Measurements from ENCODE around the gene PEAR1. TPM values are rescaled to one million over a fixed set of nuclear protein-coding genes. Genes with fewer than 3 reads are reported as not detected.

The PEAR1 gene
- total RNA-seq, 1 experiment from 2014 or later: 11.9 TPM

DNA sequence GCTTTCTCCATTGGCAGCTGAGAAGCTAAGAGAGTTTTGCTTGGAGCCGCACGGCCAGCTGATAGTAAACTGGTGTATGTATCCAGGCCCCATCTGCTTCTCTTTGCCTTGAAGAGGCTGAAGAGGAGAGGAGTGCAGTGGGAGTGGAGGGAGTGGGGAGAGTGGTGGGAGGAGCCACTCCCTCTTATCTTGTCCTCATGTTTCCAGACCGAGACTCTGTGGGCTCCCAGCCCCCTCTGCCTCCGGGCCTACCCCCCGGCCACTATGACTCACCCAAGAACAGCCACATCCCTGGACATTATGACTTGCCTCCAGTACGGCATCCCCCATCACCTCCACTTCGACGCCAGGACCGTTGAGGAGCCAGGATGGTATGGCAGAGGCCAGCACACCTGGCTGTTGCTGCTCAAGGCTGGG lies 20.9 kb downstream of the PEAR1 start:
- Histone ChIP-seq H2AFZ (ENCODE audit: low read length) (no peak overlapping the region), H3K79me2 (ENCODE audit: low read length) (no peaks in the 10 kb centered on the region), H3K9me2 (replicated peaks; ENCODE audit: low read length) (no peaks in the 10 kb centered on the region), H3K36me3 (ENCODE audit: low read depth, low read length) (peaks cover 15% of the 10 kb centered on the region), H3K9me3 (ENCODE audit: low read length) (no peaks in the 10 kb centered on the region), H3K4me1 (ENCODE audit: insufficient read depth, low read length) (peaks cover 6% of the 10 kb centered on the region; the same call in 1 of the 2 replicates), H3K4me3 (ENCODE audit: low read length) (no peak overlapping the region), H3K27me3 (ENCODE audit: low read length) (no peaks in the 10 kb centered on the region), H3F3A (ENCODE audit: low read length, unreplicated experiment) (no peaks in the 10 kb centered on the region), H3K9ac (ENCODE audit: low read length) (no peak overlapping the region), H4K20me1 (ENCODE audit: low read length) (no peaks in the 10 kb centered on the region), H3K27ac (ENCODE audit: low read length) (no peak overlapping the region), H3K4me2 (ENCODE audit: low read length) (no peak overlapping the region)
- ChIA-PET POLR2A (ENCODE audit: unreplicated experiment) (no interaction called here), CTCF (no interaction called here)
- TF ChIP-seq EZH2phosphoT487 (IDR thresholded peaks at IDR 0.05; ENCODE audit: borderline replicate concordance, low read length) (no peak), EZH2 (IDR thresholded peaks at IDR 0.05; ENCODE audit: low read length, unreplicated experiment) (no peak)
- TF ChIP-seq, protein P1, sequence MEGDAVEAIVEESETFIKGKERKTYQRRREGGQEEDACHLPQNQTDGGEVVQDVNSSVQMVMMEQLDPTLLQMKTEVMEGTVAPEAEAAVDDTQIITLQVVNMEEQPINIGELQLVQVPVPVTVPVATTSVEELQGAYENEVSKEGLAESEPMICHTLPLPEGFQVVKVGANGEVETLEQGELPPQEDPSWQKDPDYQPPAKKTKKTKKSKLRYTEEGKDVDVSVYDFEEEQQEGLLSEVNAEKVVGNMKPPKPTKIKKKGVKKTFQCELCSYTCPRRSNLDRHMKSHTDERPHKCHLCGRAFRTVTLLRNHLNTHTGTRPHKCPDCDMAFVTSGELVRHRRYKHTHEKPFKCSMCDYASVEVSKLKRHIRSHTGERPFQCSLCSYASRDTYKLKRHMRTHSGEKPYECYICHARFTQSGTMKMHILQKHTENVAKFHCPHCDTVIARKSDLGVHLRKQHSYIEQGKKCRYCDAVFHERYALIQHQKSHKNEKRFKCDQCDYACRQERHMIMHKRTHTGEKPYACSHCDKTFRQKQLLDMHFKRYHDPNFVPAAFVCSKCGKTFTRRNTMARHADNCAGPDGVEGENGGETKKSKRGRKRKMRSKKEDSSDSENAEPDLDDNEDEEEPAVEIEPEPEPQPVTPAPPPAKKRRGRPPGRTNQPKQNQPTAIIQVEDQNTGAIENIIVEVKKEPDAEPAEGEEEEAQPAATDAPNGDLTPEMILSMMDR (conservative IDR thresholded peaks at IDR 0.05; ENCODE audit: low read depth, low read length): no peak
- ATAC-seq: no peak
- no peak for DNase-seq
- intact Hi-C loops (cut with micrococcal nuclease): no loop called here
- BruUV-seq (replicated peaks): no TSS peak

DNA sequence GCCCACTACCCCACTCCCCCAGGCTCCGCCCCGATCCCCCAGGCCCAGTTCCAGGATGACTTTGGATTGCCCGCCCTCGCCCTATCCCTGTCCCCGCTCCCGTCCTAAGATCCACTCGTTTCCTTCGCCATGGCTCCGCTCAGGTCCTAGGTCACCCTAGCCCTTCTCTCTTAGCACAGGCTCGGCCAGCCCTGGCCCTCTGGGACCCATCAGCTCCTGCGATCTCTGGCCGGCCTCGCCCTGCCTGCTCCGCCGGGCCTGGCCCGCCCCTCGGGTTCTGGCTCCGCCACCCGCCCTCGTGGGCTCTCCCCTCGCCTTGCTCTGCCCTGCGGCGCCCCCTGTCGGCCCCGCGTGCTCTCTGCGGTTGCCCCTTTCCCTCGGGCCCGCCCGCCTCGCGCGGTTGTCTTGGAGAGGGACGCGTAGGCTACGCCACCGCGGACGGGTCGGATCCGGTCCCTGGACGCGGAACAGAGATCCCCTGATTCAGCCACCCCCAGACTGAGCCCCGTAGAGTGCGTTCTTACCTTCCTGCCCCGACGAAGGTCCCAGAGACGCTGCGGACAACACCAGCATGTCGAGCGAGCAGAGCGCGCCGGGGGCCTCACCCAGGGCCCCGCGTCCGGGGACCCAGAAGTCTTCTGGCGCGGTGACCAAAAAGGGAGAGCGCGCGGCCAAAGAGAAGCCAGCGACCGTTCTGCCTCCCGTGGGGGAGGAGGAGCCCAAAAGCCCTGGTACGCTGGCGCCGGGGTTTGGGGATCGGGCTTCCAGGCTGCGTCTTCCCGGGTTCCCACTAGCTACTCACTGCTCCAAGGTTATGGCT lies 26.9 kb downstream of the PEAR1 start, which contains the start of gene LRRC71:
TSS of gene LRRC71 (plus strand) at position 400 of the 820 bp plus-strand sequence. CDS start at position 572, 172 bp downstream.
- H3K4me1 ChIP-seq (ENCODE audit: insufficient read depth, low read length): peaks cover 10% of the 10 kb centered on the region
- intact Hi-C loops (cut with micrococcal nuclease): no loop called here
- no peaks in the 10 kb centered on the region for H3K27me3 ChIP-seq (ENCODE audit: low read length)
- H3K9ac ChIP-seq (ENCODE audit: low read length): no peak within 1 kb of the TSS
- H3F3A ChIP-seq (ENCODE audit: low read length, unreplicated experiment): no peaks in the 10 kb centered on the region
- CTCF ChIA-PET: interaction anchor here (0.6 kb wide), 1 partner anchor 86 kb away, joined by 3 read pairs; no protein-coding TSS in a partner anchor
- no peak within 1 kb of the TSS for H3K27ac ChIP-seq (ENCODE audit: low read length)
- H3K9me3 ChIP-seq (ENCODE audit: low read length): no peaks in the 10 kb centered on the region
- no peak within 1 kb of the TSS for H2AFZ ChIP-seq (ENCODE audit: low read length)
- TF ChIP-seq, protein P1 (conservative IDR thresholded peaks at IDR 0.05; ENCODE audit: low read depth, low read length): peak; percentile 68
- no peak for TF ChIP-seq EZH2phosphoT487 (IDR thresholded peaks at IDR 0.05; ENCODE audit: borderline replicate concordance, low read length)
- POLR2A ChIA-PET (ENCODE audit: unreplicated experiment): interaction anchor here (0.7 kb wide), 1 partner anchor 12 kb away, joined by 3 read pairs; no protein-coding TSS in a partner anchor
- H3K36me3 ChIP-seq (ENCODE audit: low read depth, low read length): peaks cover 3% of the 10 kb centered on the region; the same call in 1 of the 2 replicates
- H3K9me2 ChIP-seq (replicated peaks; ENCODE audit: low read length): no peaks in the 10 kb centered on the region
- no peak within 1 kb of the TSS for H3K4me3 ChIP-seq (ENCODE audit: low read length)
- ATAC-seq: peak; percentile 52
- no TSS peak for BruUV-seq (replicated peaks)
- no peaks in the 10 kb centered on the region for H3K79me2 ChIP-seq (ENCODE audit: low read length)
- peak; percentile 46 for DNase-seq
- H3K4me2 ChIP-seq (ENCODE audit: low read length): no peak within 1 kb of the TSS
- no peaks in the 10 kb centered on the region for H4K20me1 ChIP-seq (ENCODE audit: low read length)

DNA sequence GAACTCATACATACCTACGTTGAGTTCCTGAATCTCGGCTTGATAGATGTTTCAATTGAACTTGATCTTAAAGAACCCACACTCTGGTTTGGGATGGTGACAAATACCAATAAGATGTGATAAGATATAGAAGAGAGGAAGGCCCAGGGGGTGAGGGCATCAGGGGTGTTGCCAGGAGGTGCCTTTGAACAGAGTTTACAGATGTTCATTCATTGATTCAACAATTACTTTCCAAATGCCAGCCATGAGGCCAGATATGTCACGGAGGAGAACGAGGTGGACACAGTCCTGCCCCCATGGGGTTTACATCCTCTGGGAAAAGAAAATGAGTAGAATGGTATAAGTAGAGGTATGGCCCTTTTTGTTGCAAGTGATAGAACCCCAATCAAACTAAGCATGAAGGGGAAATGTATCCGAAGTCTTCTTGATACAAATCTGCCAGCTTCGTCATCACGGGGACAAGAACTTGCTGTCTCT lies 27.6 kb downstream of the PEAR1 start:
- Histone ChIP-seq H3K27ac (ENCODE audit: low read length) (no peak overlapping the region), H3K9ac (ENCODE audit: low read length) (no peak overlapping the region), H3K27me3 (ENCODE audit: low read length) (no peaks in the 10 kb centered on the region), H3K4me3 (ENCODE audit: low read length) (no peak overlapping the region), H3K9me3 (ENCODE audit: low read length) (no peaks in the 10 kb centered on the region), H4K20me1 (ENCODE audit: low read length) (no peaks in the 10 kb centered on the region), H3K9me2 (replicated peaks; ENCODE audit: low read length) (no peaks in the 10 kb centered on the region), H3K4me2 (ENCODE audit: low read length) (no peak overlapping the region), H3K36me3 (ENCODE audit: low read depth, low read length) (peaks cover 3% of the 10 kb centered on the region; the same call in 1 of the 2 replicates), H3F3A (ENCODE audit: low read length, unreplicated experiment) (peaks cover 5% of the 10 kb centered on the region), H3K79me2 (ENCODE audit: low read length) (no peaks in the 10 kb centered on the region), H3K4me1 (ENCODE audit: insufficient read depth, low read length) (peaks cover 16% of the 10 kb centered on the region), H2AFZ (ENCODE audit: low read length) (no peak overlapping the region)
- TF ChIP-seq EZH2phosphoT487 (IDR thresholded peaks at IDR 0.05; ENCODE audit: borderline replicate concordance, low read length) (no peak), EZH2 (IDR thresholded peaks at IDR 0.05; ENCODE audit: low read length, unreplicated experiment) (no peak)
- TF ChIP-seq, protein P1 (conservative IDR thresholded peaks at IDR 0.05; ENCODE audit: low read depth, low read length): no peak
- ChIA-PET POLR2A (ENCODE audit: unreplicated experiment) (interaction anchor here (0.7 kb wide), 1 partner anchor 11 kb away, joined by 3 read pairs; no protein-coding TSS in a partner anchor), CTCF (no interaction called here)
- no TSS peak for BruUV-seq (replicated peaks)
- DNase-seq (no peak), ATAC-seq (no peak)
- intact Hi-C loops (cut with micrococcal nuclease): no loop called here
